NCI-H748 treated with DMSO at 0.1 percent for 48 hours (cell line): ENCODE data around the gene SLC9A9.

Experiments used
- DNase-seq: peaks from one replicate; lab custom pipeline; 2025; lab: John Stamatoyannopoulos, UW

Gene SLC9A9

DNA sequence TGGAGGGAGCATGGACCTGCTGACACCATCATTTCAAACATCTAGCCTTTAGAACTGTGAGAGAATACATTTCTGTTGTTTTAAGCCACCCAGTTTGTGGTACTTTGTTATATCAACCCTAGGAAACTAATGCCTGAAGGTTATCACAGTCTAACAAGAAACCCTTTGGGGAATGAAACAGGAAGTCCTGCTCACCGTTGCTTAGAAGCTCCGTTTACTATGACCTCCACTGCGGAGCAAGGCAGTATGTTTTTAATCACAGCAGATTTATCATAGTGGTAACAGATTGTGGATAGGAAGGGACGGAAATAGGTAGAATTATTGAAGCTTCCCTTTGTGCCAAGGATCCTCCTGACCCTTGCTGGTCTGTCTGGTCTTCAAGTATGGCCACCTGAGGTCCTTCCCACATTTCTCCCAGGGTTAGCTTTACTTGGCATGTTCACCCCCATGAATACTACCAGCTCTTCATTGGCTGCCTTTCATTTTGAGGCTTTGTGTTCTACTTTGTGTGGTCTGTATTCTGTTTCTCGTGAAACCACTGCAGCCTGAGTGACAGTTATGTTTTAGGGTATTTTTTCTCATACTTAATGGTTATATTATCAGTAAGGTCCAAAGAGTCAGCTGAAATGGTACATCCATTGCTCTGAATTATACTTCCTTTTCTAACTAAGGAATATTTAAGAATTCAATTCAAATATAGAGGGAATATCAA, 527.1 kb downstream of the SLC9A9 start:
- DNase-seq: no peak

DNA sequence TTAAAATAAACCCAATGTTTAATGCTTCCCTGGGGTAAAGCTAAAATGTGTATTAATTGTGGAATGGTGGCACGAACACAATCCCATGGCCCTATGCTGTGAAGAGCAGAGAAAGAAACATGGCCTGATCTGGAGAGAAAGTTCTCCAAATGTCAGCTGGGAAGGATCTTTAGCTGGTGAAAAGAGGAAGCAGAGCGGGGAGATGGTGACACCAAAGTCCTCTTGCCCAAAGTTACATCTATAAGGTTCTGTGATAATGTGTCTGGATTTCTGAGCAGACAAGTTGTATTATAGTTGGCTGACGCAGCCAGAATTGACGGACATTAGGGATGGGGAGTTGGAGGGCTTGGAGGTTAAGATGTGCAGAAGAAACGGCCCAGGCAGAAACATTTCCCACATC, 532.5 kb downstream of the SLC9A9 start:
- no peak for DNase-seq

DNA sequence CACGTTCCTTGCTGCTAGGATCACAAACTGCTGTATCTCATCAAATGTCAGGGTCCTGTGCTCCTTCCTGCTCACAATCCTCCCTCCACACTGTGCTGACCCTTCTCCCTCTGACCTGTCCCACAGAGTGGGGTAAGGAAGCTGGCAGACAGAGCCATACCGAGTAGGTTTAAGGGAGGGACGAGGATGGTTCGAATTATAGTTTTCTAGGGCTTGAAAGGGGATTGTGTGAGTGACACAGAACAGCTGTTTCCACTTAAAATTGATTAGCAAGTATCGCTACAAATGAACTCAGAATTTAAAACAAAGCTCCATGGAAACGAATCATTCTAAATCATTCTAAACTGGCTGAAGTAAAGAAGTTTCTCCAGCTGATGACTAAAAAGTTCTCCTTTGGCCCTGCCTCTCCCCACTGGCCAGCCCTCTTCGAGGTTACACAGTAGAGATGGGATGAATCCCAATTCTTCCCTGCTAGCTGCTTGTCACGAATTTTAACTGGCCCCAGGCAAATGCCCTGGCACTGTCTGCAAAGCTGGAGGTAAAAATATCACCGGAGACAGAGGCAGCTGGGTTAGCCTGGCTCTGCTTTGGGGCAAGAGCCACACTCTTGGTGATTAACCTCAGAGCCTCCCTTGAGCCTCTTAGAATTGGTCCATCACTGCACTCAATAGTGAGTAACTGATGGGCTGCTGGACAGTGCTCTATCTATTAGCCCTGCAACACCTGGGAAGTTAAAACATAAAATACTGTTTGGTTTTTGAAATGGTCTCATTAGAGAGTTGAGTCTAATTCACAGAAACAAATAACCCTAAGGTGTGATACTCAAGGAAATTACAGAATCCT, 533.8 kb downstream of the SLC9A9 start:
- DNase-seq: no peak

DNA sequence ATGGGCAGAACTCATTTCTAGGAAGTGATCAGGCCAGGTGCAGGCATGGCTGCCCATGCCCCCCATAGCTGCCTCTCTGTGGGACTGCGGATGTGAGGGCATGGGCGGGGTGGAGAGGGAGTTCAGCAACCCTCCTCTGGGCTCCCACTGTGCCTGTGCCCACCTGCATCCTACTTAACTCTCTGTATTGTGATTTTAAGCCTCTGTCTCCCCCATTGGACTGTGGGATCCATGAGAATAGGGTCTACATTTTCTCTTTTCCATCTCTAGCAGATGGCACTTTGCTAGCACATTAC, 534.4 kb downstream of the SLC9A9 start:
- no peak for DNase-seq

- DNase-seq: no peak
Observed at GRCh38 chr3:143313025-143313892, 535.0 kb downstream of the SLC9A9 start.

- no peak for DNase-seq
Observed at GRCh38 chr3:143311096-143311495, 537.2 kb downstream of the SLC9A9 start.

GRCh38 chr3:143309705-143310104, 538.6 kb downstream of the SLC9A9 start:
- no peak for DNase-seq

- DNase-seq: no peak
Observed at GRCh38 chr3:143307613-143308183, 540.6 kb downstream of the SLC9A9 start.

DNA sequence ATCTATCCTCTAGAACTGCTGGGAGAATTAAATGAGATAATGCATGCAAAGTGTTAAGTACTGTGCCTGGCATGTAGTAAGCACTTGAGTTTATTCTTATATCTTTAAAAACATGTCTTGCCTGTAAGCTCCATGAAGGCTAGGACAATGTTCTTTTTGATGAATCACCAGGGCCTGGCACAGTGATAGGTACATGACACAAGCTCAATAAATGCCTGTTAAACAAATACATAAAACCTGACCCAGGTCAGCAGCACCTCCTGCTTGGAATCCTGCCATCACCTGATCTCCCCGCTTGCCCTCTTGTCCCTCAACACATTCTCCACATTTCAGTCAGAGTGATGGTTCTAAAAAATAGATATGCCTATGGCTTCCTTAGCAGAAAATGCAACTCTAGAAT, 541.9 kb downstream of the SLC9A9 start:
- no peak for DNase-seq

DNA sequence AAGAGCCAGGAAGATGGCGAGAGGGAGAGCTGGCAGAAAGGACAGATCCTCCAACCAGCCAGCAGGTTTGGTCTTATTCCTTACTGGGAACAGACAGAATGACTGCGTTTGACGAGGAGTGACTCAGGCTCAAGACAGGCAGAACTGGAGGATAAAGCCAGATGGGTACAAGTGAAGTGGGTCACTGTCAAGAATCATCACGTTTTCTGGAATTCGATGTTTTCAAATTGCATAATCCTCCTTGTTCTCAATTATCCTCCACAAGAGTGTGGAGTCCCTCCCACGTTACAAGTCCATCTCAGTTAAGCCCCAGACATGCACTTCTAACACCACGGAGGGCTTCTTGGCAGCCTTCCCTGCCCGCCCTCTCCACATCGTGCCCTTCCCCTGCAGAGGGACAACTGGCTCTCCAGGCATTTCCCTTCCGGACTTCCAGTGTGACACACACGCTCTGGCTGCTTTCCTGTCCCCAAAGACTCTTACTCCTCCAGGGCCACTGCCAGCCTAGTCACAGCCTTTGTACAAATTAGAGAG, 545.6 kb downstream of the SLC9A9 start:
- no peak for DNase-seq

DNA sequence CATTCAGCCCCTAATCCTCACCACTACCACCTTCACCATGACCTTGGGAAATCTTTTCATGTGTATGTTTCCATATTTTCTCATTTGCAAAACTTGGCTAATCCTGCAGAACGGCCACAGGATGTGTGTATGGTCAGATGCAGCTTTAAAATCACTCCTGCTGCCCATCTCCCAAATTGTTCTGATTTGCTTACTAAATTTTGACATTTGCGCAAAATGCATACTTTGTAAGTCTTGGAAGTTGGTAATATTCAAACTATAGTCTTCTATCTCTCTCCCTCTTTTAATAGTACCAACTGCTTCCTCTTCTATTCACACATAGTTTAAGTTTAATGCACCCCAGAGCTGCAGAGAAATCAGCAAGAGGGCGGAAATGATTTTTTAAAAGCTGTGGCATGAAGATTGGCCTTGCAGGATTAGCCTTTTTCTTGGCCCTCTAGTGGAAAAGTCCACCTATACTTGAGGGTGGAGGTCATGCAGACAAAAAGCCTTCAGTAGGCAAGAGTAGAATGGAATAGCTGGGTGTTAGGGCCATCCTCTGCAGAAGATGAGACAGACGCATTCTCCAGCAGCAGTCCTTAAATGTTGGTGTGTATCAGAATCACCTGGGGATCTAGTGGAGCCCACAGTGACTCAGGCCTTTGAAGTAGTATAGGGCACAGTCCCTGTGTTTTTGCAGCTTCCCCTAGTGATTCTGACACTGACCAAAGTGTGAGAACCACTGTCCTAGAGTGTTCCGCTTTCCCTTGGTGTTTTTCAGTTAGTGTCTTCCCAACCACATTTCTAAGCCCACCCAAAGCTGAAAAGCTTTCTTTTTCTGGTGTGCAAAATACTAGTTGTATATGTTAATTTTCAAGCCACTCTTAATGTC, 547.0 kb downstream of the SLC9A9 start:
- no peak for DNase-seq

GRCh38 chr3:143298886-143299535, 549.3 kb downstream of the SLC9A9 start:
- no peak for DNase-seq

DNA sequence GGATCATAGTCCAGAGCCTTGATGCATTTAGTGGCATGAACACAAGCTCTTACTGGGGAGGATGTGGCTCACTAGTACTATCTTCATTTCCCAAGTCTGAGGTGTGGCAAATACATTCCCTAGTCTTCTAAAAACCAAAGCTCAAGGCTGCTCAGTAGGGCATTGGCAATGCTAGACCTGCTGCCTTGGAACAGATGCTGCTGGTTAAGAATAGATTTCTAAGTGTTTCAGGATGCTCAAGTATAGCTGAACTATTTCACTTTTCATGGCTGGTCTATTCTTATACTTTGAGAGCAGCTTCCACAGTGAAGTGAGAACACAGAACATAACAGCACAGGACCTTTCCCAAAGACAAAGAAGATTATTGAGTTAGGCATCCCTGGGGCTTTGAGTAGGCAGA, 549.9 kb downstream of the SLC9A9 start:
- DNase-seq: no peak

DNA sequence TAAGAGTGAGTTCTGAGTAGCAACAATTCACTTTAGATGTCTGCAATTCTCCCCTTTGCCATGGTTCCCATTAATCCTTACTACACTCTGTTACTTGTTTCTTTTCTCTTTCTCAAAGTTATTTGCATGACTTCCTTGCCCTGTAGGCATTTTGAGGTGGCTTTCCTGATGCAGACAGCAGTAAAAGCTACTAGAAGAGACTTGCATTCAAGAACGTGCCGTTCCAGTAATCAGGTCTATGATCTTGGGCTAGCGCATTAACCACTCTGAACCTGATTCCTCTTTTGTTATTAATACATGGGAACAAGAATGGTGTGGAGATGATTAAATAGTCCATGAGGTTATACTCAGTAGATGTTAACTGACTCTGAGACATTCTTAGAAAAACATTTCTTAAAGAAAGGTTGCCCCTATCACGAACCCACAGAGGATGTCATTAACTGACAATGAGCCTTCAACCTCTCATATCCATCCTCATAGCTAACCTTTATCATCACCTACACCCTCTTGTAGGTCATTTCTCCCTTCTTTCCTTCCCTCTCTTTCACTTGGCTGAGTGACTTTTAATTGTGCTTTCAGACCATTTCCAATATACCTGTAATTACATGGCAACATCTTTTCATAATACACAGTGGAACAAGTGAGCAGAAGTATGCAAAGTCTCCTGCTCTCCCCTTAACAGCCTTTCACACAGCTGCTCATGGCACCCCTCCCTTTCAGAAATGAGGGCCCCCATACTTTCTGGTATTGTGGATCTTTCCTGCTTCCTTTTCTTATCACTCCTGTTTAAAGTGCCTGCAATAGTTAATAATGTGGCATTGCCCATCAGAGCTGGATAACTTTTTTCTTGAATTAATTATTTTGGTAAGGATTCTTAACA, 552.8 kb downstream of the SLC9A9 start:
- DNase-seq: no peak

DNA sequence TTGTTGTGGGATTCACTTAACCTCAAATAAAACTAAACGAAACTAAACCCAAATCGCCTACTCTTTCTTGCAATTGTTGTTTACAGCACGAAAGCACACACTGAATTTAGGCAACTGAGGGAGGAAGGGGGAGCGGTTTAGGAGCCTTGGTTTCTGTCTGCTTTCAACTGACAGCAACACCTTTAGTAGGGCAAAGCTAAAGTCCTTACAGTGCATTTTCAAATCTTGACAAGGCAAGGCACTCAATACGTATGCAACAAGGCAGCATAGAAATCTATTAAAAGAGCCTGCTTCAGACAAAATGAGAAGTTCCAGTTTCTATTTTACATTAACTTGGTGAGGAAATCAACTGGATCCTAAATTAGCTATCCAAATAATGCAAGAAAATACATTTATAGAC, 554.1 kb downstream of the SLC9A9 start:
- DNase-seq: no peak

DNA sequence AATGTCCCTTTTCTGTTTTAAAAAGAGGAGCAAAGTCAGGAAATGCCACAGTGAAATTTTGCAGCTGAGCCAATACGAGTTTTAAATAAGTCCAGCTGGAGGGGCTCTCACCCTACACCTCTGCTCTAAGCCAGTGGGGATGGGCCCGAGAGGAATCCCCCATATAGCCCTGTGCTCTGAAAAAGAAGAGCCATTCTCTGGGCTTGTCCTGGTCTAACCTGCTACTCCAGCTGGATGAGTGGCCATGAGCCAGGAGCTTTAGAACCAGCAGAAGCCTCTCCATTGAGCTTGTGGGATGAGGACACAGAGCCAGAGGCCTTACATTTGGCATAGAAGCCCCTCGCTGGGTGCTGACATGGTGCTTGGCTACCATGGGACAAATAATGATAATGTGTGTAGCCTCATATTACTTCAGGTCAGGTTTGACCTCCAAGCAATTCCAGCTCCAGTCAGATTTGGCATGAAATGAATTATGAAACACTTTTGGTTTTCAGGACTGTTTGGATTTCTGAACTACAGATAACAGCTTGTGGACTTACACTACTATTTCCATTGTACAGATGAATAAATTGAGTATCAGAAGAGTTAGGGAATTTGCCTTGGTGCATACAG, 556.3 kb downstream of the SLC9A9 start:
- DNase-seq: no peak

DNA sequence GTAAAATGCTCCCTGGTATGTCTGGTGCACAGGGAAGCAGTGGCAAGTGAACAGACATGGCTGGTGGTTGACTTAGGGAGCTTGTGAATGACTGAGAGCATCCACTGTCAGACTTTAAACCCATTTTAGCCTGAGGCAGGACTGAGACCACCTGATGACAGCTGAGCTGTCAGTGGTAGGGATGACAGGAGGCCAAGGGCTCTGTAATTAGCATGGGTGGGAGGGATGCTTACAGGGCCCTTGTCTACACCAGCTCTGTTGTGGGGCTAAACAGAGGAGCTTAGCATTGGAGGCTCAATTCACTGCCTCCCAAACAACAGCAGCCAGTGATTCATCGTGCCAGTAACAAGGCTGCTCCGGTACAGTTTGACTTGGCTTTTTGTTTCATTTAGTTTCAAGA, 559.3 kb downstream of the SLC9A9 start:
- no peak for DNase-seq

DNA sequence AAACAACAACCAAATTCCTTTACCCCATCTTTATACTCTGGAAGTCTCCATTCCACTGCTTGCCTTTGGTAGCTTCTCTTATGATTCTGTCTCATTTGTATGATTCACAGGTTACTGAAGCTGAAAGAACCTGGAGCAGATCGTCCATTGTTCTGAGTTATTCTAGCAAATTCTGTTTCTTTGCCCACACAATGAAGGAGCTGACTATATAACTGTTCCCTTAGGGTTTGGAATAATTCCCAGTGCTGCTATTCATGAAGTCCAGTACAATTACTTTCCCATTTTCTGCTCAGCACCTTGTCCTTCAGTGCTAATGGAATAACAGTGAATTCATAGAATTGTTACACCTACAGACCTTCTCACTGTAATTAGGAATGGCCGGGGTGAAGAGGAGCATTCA, 560.9 kb downstream of the SLC9A9 start:
- no peak for DNase-seq

GRCh38 chr3:143286392-143287010, 561.8 kb downstream of the SLC9A9 start:
- DNase-seq: no peak
